Endothelial cell of umbilical vein (primary cell): Measurements from ENCODE around the gene G3BP2. TPM values are rescaled to one million over a fixed set of nuclear protein-coding genes. Genes with fewer than 3 reads are reported as not detected.

Experiments
- BruUV-seq: library from RNA; stranded (reverse); fragments of 400-500 nt; replicated peaks from 2 replicates; lab custom pipeline; 2021; lab: Mats Ljungman, UMichigan
- CTCF ChIA-PET: fragments of 300-600, 350-600 bp; sonication (Branson Sonifier 250); formaldehyde crosslinking; loops from one replicate; lab custom pipeline; 2021; ENCODE audit warnings: antibody characterized with exemption, inconsistent platforms; lab: Charles Lee
- POLR2A ChIA-PET: fragments of 300-600, 350-600 bp; sonication (Branson Sonifier 250); formaldehyde crosslinking; loops from one replicate; lab custom pipeline; 2021; ENCODE audit warnings: antibody characterized with exemption, inconsistent platforms; lab: Charles Lee
- DNase-seq: peaks from one replicate; pipeline ENCODE4 v3.0.0-alpha.2; 2011; ENCODE audit warnings: low read depth, low spot score
- FAIRE-seq: peaks from 2 replicates; lab custom pipeline; 2011; peaks lifted over from hg19 to GRCh38; lab: Jason Lieb, UNC
- H2AFZ ChIP-seq: 2 replicates; pipeline ENCODE4 v1.6.0; 2012; ENCODE audit warnings: low read depth, low read length, control low read depth, inconsistent platforms
- H3K27ac ChIP-seq: 2 replicates; pipeline ENCODE4 v1.5.1; 2011; ENCODE audit warnings: low read depth, mild to moderate bottlenecking, control low read depth, low read length, moderate library complexity; ENCODE audit not compliant: insufficient read depth
- H3K27me3 ChIP-seq, 2 experiments: 2 replicates each; pipeline versions ENCODE4 v1.6.0 to v1.6.1; 2011; ENCODE audit warnings: low read length in 2 of 2, mixed read lengths in 1 of 2; ENCODE audit not compliant: control insufficient read depth in 2 of 2, insufficient read depth in 2 of 2
- H3K36me3 ChIP-seq, 2 experiments: 2 replicates in 1 of 2; 3 replicates in 1 of 2; pipeline ENCODE4 v1.5.1; 2011; ENCODE audit warnings: low read length in 2 of 2, mild to moderate bottlenecking in 1 of 2, moderate library complexity in 1 of 2; ENCODE audit not compliant: control insufficient read depth in 2 of 2, insufficient read depth in 2 of 2; ENCODE audit errors: extremely low read depth in 1 of 2
- H3K4me1 ChIP-seq: 3 replicates; pipeline ENCODE4 v1.5.1; 2011; ENCODE audit warnings: mild to moderate bottlenecking, low read length; ENCODE audit not compliant: control insufficient read depth, insufficient read depth; ENCODE audit errors: extremely low read depth
- H3K4me2 ChIP-seq: 2 replicates; pipeline ENCODE4 v1.6.1; 2011; ENCODE audit warnings: low read length, control low read depth, mixed read lengths; ENCODE audit not compliant: insufficient read depth
- H3K4me3 ChIP-seq, 3 experiments: fragments of 200-600 bp in 1 of 3; sonication (generic), shearing (Covaris generic) in 1 of 3; replicated peaks in 1 of 3; 2 replicates each; pipeline ENCODE4 v1.5.1; 2011 to 2016; ENCODE audit warnings: control low read depth in 3 of 3, low read length in 3 of 3, mild to moderate bottlenecking in 2 of 3, inconsistent platforms in 1 of 3, low read depth in 1 of 3, moderate library complexity in 1 of 3; ENCODE audit not compliant: insufficient read depth in 1 of 3
- H3K79me2 ChIP-seq: 2 replicates; pipeline ENCODE4 v1.6.0; 2012; ENCODE audit warnings: low read length, inconsistent platforms; ENCODE audit not compliant: control insufficient read depth, insufficient read depth
- H3K9ac ChIP-seq: replicated peaks from 2 replicates; pipeline ENCODE3; 2011; ENCODE audit warnings: low read length, control low read depth; ENCODE audit not compliant: insufficient read depth; ENCODE audit errors: extremely low read depth
- H3K9me1 ChIP-seq: replicated peaks from 3 replicates; pipeline ENCODE4 v1.6.0; 2011; ENCODE audit warnings: mild to moderate bottlenecking, low read length; ENCODE audit not compliant: control insufficient read depth, insufficient read depth; ENCODE audit errors: extremely low read depth
- H3K9me3 ChIP-seq: replicated peaks from 2 replicates; pipeline ENCODE4 v1.5.1; 2012; ENCODE audit warnings: low read length, inconsistent platforms; ENCODE audit not compliant: control insufficient read depth, insufficient read depth
- H4K20me1 ChIP-seq: replicated peaks from 2 replicates; pipeline ENCODE3; 2011; ENCODE audit warnings: mild to moderate bottlenecking, low read length; ENCODE audit not compliant: control insufficient read depth, insufficient read depth; ENCODE audit errors: extremely low read depth
- CTCF ChIP-seq, 2 donors: IDR thresholded peaks; 1 replicate in 1 of 2; 2 replicates in 1 of 2; pipeline ENCODE4 v1.5.1; 2011; ENCODE audit warnings: low read length in 2 of 2, mild to moderate bottlenecking in 2 of 2, moderate library complexity in 2 of 2, control low read depth in 1 of 2, inconsistent platforms in 1 of 2, low read depth in 1 of 2; ENCODE audit not compliant: insufficient read depth in 1 of 2; ENCODE audit errors: extremely low read depth in 1 of 2
- FOS ChIP-seq: IDR thresholded peaks from 2 replicates; pipeline ENCODE4 v1.6.1; 2011; ENCODE audit warnings: mild to moderate bottlenecking, low read length, moderate library complexity, borderline replicate concordance; ENCODE audit not compliant: insufficient read depth
- GATA2 ChIP-seq: IDR thresholded peaks from 2 replicates; pipeline ENCODE4 v1.7.0; 2011; ENCODE audit warnings: low read depth, mild to moderate bottlenecking, moderate library complexity, mixed read lengths, low read length; ENCODE audit not compliant: insufficient read length, insufficient read depth
- JUN ChIP-seq: IDR thresholded peaks from 2 replicates; pipeline ENCODE4 v1.6.1; 2011; ENCODE audit warnings: borderline replicate concordance, low read depth; ENCODE audit not compliant: insufficient read length, insufficient read depth
- MAX ChIP-seq: IDR thresholded peaks from 2 replicates; pipeline ENCODE4 v1.6.1; 2011; ENCODE audit not compliant: insufficient read depth, insufficient read length
- MYC ChIP-seq: IDR thresholded peaks from one replicate; pipeline ENCODE4 v1.6.1; 2011; ENCODE audit warnings: mild to moderate bottlenecking, low read depth, low read length
- POLR2A ChIP-seq: IDR thresholded peaks from 2 replicates; pipeline ENCODE4 v1.6.1; 2012; ENCODE audit warnings: low read depth, mild to moderate bottlenecking, control low read depth, low read length
- POLR2AphosphoS5 ChIP-seq: IDR thresholded peaks from 2 replicates; pipeline ENCODE4 v1.6.1; 2012; ENCODE audit warnings: low read depth, mild to moderate bottlenecking, control low read depth, low read length, moderate library complexity; ENCODE audit not compliant: insufficient read depth
- dilution Hi-C: fragments of 300-500 bp; cut with MboI; formaldehyde crosslinking; loops from one replicate; pipeline ENCODE4 v1.15.0; 2019; ENCODE audit warnings: low sequenced_read_pairs; ENCODE audit not compliant: extremely low pct_ligation_motif_present
- intact Hi-C: fragments of 100-400 bp; cut with micrococcal nuclease; formaldehyde crosslinking; loops from one replicate; pipeline ENCODE4 v1.10.0; 2022
- polyA plus RNA-seq, 4 experiments: library from polyadenylated mRNA; depleted of rRNA in 3 of 4; stranded (reverse) in 3 of 4; unstranded in 1 of 4; fragments of >200 nt; gene quantifications; 2 replicates each; pipeline versions ENCODE4 v1.2.1 to v1.2.3, GENCODE V29; 2011 to 2012; ENCODE audit warnings: missing spikeins in 1 of 4
- total RNA-seq: library from RNA; stranded (reverse); gene quantifications from 2 replicates; pipeline ENCODE4 v1.2.3, GENCODE V29; 2021

The G3BP2 gene
- total and polyA plus RNA-seq, 2 donors (not counting 3 experiments of a cell fraction or from before 2014, with no cell fraction given), result 61.1 to 180 TPM

GRCh38 chr4:75705198-75705977, 32.2 kb upstream of the G3BP2 start:
- CTCF ChIA-PET, result no interaction called here
- no peaks in the 10 kb centered on the region for H3K9me3 ChIP-seq
- BruUV-seq, result no TSS peak

More at GRCh38 chr4:75705198-75705977, 32.2 kb upstream of the G3BP2 start:
- no peaks in the 10 kb centered on the region for H3K9me1 ChIP-seq
- no peaks in the 10 kb centered on the region for H3K27me3 ChIP-seq
- H3K79me2 ChIP-seq, result no peaks in the 10 kb centered on the region
- dilution Hi-C loops (no loop called here), intact Hi-C loops (no loop called here)
- TF ChIP-seq FOS, result no peak
- TF ChIP-seq MAX, result no peak
- TF ChIP-seq POLR2AphosphoS5, result no peak
- no peak for TF ChIP-seq JUN
- TF ChIP-seq GATA2, result no peak
- TF ChIP-seq MYC, result no peak
- no peak for TF ChIP-seq CTCF (IDR thresholded peaks at IDR 0.05; ENCODE audit: extremely low read depth in 1 of 2, insufficient read depth in 1 of 2, low read depth in 1 of 2, low read length in 2 of 2)
- no peak for TF ChIP-seq POLR2A
- H3K27ac ChIP-seq, result no peak overlapping the region
- H4K20me1 ChIP-seq, result no peaks in the 10 kb centered on the region
- H3K4me2 ChIP-seq, result no peak overlapping the region
- H3K9ac ChIP-seq, result no peak overlapping the region
- peaks cover 8% of the 10 kb centered on the region for H3K4me1 ChIP-seq
- POLR2A ChIA-PET, result no interaction called here
- no peaks in the 10 kb centered on the region for H3K36me3 ChIP-seq
- no peak for FAIRE-seq
- no peak overlapping the region for H3K4me3 ChIP-seq
- H2AFZ ChIP-seq, result no peak overlapping the region
- no peak for DNase-seq
